ENCODE data around the gene ZNF493.

Gene ZNF493

DNA sequence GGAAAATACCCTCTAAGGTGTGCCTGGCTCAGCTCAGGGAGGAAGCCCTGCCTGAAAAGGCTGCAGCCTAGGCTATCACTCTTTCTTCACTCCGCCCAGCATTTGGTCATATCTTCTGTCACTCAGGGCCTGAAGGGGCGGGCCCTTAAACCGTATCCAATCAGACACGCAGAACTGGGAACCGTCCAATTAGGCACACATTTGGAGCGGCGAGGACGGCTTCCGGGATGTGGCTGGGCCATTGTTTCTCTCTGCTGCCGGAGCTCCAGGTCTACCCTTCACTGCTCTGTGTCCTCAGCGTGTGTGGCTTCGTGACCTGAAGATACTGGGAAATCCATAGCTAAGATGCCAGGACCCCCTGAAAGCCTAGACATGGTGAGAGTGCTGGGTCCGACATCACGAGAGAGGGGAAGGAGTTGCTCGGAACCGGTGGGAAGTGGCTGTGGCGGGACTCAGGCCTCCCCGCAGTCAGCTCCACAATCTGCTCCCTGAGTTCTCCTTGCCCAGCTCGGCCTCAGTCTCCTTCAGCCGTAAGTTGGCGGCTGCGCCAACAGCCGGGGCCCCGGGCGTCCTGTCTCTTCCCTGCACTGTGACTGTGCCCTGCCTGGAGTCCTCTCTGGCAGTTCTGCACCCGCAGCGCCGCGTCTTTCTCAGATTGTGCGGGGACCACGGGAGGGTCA, at the start of gene ZNF493:
Gene ZNF493 (plus strand): TSS at position 241 of the 680 bp plus-strand sequence. CDS start 105 bp downstream, at position 346.
- peak; percentile 91 to 95 (median 91) for DNase-seq

DNA sequence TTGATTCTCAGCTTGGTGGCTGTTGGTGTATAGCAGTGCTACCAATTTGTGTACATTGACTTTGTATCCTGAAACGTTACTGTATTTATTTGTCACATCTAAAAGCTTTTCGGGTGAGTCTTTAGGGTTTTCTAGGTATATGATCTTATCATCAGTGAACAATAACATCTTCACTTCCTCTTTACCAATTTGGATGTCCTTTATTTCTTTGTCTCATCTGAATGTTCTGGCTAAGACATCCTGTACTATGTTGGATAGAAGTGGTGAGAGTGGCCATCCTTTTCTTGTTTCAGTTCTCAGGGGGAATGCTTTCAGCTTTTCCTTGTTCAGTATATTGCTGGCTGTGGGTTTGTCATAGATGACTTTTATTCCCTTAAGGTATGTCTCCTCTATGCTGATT, 44.1 kb upstream of the ZNF493 start:
- DNase-seq = no peak

DNA sequence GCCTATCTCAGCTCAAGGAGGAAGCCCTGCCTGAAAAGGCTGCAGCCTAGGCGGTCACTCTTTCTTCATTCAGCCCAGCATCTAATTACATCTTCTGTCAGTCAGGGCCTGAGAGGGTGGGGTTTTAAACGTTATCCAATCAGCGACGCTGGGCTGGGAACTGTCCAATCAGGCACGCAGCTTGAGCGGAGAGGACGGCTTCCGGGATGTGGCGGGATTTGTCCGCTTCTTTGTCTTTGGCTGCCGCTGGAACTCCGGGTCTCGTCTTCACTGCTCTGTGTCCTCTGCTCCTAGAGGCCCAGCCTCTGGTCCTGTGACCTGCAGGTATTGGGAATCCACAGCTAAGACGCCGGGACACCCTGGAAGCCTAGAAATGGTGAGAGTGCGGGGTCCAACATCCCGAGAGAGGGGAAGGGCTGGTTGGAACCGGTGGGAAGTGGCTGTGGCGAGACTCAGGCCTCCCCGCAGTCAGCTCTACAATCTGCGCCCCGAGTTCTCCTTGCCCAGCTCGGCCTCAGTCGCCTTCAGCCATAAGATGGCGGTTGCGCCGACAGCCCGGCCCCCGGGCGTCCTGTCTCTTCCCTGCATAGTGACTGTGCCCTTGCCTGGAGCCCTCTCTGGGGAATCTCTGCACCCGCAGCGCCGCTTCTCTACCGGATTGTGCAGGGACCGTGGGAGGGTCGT, 38.0 kb upstream of the ZNF493 start, which contains the start of gene ZNF738:
Gene ZNF738 (plus strand): TSS at position 233 of the 684 bp plus-strand sequence. CDS start 141 bp downstream, at position 374.
- peak; percentile 92 to 95 (median 94) for DNase-seq

DNA sequence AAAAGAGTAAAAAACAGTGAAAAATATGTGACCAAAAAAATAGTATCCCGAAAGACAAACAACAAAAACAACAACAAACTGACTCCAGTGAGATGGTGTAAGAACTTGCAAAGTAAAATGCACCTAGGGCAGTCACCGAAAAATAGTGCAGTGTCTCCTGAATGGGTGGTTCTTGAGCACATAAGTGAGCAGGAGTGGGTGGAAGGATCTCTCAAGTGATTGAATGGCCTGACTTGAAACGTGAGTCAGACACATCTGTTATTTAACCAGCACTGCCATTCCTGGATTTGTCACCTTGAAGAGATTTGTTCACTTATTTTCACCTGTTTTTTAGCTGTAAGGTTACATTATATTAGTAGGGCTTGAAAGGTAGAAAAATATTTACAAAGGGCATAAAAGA, 34.6 kb upstream of the ZNF493 start:
- no peak for DNase-seq

DNA sequence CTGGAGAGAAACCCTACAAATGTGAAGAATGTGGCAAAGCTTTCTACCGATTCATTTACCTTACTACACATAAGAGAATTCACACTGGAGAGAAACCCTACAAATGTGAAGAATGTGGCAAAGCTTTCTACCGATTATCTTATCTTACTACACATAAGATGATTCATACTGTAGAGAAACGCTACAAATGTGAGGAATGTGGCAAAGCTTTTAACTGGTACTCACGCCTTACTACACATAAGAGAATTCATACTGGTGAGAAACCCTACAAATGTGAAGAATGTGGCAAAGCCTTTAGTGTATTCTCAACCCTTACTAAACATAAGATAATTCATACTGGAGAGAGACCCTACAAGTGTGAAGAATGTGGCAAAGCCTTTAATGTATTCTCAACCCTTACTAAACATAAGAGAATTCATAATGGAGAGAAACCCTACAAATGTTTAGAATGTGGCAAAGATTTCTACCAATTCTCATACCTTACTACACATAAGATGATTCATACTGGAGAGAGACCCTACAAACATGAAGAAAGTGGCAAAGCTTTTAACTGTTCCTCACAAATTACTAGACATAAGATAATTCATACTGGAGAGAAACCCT, 12.9 kb upstream of the ZNF493 start:
- no peak for DNase-seq

DNA sequence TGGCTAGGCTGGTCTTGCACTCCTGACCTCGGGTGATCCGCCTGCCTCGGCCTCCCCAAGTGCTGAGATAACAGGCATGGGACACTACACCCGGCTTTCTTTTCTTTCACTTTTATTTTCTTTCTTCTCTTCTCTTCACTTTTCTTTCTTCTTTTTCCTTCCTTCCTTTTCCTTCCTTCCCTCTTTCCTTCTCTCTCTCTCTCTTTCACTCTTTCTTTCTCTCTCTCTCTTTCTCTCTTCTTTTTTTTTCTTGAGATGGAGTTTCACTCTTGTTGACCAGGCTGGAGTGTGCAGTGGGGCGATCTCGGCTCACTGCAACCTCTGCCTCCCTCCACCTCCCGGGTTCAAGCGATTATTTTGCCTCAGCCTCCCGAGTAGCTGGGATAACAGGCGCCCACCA, 812 bp upstream of the ZNF493 start:
- DNase-seq = no peak

DNA sequence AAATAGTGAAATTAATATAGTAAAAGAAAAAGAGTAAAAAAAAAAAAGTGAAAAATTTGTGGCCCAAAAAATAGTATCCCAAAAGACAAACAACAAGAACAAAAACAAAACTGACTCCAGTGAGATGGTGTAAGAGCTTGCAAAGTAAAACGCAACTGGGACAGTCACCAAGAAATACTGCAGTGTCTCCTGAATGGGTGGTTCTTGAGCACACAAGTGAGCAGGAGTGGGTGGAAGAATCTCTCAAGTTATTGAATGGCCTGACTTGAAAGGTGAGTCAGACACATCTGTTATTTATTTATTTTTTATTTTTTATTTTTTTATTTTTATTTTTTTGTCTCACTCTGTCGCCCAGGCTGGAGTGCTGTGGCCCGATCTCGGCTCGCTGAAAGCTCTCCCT, 1.9 kb downstream of the ZNF493 start:
- no peak for DNase-seq

DNA sequence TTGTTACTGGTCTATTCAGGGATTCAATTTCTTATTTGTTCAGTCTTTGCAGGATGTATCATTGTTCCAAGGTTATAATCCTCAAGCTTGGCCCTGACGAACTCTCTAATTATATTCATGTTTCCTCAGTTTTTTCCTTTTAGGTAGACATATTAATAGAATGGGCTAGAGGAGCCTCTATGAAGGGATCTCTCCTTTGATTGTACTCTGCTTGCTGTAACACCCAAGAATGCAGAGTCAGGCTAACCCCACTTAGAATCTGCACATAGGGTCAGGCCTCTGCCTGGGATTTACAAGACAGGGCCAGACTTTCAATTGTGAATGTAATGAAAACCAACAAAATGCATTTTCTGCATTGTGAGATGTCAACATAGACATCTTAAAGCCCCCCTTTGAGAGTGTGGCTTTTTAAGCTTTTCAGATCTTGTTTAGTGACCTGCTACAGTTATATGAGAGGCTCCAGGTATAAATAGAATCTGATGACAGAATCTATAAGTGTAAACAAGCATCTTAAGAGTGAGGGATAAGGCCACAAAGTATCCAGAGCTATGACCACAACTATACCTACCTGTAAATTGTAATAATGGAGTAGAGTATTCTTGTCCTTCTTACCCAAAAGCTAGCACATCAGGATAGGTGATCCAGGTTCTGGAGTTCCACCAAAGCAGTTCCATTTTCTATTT, 5.5 kb downstream of the ZNF493 start:
- no peak for DNase-seq

DNA sequence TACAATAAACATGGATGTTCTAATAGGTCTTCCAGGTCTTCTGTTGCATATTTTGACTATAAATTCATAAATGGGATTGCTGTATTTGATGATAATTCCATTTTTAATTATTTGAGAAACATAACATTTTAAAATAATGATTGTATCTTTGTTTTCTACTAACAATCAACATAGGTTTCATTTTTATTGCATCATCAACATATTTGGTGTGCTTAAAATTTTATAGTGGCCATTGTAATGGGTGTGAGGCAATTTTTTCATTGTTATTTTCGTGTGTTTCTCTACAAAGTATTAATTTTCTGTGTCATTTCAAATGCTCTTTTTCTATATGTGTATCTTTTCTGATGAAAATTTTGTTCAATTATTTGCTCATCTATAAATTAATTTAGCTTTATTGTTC, 13.2 kb downstream of the ZNF493 start:
- no peak for DNase-seq

DNA sequence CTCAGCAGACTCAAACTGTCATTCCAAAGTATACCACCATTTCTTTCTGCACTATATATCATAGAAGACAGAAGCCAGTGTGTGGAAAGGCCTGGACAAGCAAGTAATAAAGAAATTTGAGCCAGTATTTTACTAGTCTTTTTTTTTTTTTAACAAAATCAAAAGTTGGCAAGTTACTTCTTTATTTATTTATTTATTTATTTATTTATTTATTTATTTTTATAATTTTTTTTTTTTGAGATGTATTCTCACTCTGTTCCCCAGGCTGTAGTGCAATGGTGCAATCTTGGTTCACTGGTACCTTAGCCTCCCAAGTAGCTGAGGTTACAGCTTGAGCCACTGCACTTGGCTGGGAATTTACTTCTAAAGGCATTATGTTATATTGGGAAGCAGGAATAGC, 25.3 kb downstream of the ZNF493 start:
- no peak for DNase-seq

DNA sequence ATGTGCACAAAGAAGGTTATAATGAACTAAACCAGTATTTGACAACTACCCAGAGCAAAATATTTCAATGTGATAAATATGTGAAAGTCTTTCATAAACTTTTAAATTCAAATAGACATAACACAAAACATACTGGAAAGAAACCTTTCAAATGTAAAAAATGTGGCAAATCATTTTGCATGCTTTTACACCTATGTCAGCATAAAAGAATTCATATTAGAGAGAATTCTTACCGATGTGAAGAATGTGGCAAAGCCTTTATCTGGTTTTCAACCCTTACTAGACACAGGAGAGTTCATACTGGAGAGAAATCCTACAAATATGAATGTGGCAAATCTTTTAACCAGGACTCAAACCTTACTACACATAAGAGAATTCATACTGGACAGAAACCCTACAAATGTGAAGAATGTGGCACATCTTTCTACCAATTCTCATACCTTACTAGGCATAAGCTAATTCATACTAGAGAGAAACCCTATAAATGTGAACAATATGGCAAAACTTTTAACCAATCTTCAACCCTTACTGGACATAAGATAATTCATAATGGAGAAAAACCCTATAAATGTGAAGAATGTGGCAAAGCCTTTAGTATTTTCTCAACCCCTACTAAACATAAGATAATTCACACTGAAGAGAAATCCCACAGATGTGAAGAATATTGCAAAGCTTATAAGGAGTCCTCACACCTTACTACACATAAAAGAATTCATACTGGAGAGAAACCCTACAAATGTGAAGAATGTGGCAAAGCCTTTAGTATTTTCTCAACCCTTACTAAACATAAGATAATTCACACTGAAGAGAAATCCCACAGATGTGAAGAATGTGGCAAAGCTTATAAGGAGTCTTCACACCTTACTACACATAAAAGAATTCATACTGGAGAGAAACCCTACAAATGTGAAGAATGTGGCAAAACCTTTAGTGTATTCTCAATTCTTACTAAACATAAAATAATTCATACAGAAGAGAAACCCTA, 26.4 kb downstream of the ZNF493 start:
- no peak for DNase-seq

DNA sequence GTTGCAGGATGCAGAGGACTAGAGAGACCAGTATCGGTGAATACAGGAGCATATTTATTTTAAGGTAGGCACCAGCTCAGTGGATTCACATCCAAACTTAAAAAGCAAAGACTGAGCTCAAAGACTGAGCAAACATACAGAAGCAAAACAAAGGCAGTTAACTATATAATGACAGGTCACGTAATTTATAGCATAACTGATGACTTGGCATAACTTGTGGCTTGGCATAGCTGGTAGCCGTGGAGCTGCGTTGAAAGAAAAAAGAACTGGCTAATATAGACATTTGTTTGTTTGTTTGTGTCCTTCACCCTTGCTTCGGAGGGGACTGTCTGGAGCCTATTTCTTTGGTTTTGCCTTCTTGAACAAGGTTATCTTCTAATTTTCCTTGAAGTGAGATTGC, 33.7 kb downstream of the ZNF493 start:
- no peak for DNase-seq

DNA sequence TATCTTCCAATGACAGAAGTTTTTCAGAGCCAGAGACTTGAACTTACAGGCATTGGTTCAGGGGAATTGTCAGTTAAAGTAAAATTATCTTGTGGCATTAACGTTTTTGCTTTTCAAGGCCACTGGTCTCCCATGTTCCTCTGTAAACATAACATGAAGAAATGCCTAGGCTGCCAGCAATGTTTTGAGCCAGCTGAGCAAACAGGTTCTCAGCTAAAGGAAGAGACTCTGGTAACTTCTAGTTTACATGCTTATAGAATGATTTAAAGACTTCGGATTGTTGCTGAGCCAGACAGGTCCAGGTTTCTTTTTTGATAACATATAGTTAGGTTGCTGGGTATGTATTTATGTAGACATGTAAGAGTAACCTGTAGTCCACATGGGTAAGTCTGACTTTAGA, 35.7 kb downstream of the ZNF493 start:
- no peak for DNase-seq

DNA sequence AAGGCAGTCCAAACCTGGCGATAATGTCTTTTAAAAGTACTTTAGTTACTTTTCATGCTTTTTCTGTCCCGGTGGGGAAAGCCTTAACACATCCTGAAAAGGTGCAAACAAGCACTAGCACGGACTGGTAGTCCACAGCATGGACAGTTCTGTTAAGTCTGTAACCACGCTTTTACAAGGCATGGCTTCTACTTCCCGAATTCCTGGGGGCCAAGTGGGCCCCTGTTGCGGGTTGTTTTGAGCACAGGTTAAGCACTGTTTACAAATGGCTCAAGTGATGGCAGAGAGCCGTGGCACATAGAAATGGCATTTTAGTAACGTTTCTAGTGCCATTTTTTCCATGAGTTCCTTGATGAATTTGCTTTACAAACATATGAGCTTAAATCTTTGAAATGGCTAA, 37.6 kb downstream of the ZNF493 start:
- DNase-seq = no peak

DNA sequence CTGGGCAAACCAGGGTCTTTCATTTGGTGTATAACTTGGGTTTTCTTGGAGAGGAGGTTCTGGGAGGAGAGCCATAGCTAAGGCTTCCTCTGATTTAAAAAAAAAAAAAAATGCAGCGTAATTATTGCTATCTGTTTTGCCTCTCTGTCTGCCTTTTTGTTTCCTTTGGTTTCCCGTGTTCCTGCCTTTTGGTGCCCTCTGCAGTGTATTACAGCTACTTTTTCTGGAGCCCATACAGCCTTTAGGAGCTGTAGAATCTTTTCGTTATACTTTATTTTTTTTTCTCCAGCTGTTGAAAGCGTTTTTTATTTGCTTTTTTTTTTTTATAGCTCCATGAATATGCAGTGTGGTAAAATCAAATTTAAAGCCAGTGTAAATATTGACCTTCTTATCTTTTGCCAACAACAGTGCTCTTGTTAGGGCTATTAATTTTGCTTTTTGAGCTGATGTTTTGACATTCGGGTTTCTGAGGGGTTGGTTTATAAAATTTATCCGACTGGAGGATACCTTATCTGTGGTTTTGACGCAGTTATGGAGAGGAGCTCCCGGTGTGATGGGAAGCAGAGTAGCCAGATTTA, 38.1 kb downstream of the ZNF493 start:
- DNase-seq = no peak

DNA sequence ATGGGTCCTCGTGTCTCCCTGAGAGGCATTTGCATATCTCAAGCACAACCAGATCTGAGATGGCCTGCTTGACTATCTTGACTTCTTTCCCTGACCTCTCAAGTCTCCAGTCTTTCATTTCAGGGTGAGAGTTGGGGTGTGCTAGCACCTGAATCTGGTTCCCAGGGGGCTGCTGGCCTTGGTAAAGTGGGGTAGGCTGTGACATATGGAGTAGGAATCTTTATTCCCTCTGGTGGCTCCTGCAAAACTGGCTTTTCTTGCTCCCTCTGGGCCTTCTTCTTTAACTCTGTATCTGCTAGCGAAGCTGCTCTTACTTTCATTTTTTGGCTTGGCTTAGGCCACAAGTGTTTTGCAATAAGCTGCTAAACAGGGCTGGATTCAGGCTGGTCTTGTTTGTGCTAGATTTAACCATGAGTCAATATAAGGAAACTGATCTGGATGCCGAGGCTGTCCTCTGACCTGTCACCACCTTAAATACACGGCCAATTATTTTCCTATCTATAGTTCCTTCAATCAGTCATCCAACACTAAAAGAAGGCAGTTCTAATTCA, 42.3 kb downstream of the ZNF493 start:
- DNase-seq = no peak

DNA sequence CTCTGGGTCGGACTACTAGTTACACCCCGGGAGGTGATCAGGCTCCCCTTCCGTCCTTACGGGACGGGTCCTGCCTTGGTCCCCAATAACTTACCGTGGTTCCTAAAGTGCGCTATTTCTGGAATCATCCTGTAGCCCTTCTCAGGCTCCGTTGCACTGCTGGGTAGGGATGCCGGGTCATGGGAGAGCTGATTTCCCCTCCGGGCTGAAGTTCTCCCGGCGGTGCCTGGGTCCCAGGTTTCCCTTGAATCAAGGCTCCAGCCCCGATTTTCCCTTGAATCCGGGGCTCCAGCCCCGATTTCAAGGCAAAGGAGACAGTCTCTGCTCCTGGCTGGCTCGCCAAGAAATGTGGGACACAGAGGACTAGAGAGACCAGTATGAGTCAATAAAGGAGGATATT, 43.4 kb downstream of the ZNF493 start:
- no peak for DNase-seq

DNA sequence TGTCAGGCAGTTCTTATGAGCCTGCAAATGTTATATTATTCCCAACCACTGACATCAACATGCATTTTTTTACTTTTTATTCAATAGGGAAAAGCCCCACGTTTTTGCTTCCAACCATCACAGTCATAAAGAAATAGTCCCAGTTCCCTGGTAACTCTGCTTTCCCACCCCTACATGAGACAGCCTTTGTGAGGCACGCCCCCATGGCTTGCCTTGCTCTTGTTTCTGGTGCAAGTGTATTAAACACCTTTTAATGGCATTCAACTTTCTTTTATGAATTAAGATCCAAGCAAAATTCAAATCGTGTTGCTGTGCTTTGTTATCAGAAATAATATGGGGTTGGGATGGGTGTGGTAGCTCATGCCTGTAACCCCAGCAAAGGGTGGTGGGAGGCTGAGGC, 54.3 kb downstream of the ZNF493 start:
- DNase-seq = no peak

DNA sequence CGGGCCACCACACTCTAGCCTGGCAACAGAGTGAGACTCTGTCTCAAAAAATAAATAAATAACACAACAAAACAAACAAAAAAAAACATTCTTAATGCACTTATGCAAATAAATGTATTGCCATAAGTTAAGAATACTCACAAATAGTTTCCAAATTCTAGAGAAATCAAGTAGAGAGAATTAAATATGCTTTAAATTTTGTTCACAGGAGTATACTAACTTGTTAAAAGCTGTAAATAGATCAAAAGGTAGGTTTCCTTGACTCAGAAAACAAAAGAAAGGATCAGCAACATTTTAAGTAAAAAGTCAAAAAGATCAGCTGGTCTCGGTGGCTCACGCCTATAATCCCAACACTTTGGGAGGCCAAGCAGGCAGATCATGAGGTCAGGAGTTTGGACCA, 58.0 kb downstream of the ZNF493 start:
- DNase-seq = no peak

DNA sequence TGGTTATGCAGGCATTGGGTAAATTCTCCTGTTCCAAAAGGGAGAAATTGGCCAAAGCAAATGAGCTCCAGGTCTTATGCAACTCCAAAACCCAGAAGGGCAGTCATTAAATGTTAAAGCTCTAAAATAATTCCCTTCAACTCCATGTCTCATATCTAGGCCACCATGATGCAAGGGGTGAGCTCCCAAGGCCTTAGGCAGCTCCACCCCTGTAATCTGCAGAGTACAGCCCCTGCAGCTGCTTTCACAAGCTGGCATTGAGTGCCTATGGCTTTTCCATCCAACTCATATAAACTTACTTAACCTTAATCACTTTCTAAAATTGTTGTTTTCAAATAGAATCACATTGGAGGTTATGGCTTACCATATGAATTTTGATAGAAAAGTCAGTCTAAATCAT, 63.8 kb downstream of the ZNF493 start:
- DNase-seq = no peak

DNA sequence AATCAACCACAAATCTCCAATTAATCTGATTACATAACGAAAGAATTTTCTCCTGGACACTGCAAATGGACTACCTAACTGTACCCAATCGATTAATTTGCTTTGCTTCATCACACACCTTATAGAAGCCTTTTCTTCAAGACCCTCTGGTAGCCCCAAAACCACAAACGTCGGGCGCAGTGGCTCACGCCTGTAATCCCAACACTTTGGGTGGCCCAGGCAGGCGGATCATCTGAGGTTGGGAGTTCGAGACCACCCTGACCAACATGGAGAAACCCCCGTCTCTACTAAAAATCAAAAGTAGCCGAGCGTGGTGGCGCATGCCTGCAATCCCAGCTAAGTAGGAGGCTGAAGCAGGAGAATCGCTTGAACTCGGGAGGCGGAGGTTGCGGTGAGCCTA, 65.6 kb downstream of the ZNF493 start:
- DNase-seq = no peak

Measured in suppressor macrophage treated with lipopolysaccharide for 1 hour (primary cell).